RWPE1 (cell line): ENCODE measurements around the gene TENM4.
A peak's percentile ranks its signal among the peaks of the same experiment; 100 is the strongest.

Experiments used
- CTCF ChIA-PET: fragments of 350-600 bp; sonication (Branson Sonifier 250); formaldehyde crosslinking; extraction: SDS; loops from one replicate; lab custom pipeline; 2021; lab: Yijun Ruan, JAX
- POLR2A ChIA-PET: fragments of 400-600 bp; formaldehyde crosslinking; extraction: SDS; loops from one replicate; lab custom pipeline; 2020; ENCODE audit warnings: antibody characterized with exemption; ENCODE audit not compliant: low non-redundant PET; lab: Yijun Ruan, JAX
- DNase-seq: peaks from one replicate; pipeline ENCODE4 v3.0.0; 2012; ENCODE audit warnings: low spot score
- H3K27ac ChIP-seq: fragments of 450-650 bp; 2 replicates; pipeline ENCODE4 v1.5.1; 2017
- CTCF ChIP-seq: fragments of 450-650 bp; conservative IDR thresholded peaks from 2 replicates; pipeline ENCODE4 v1.5.1; 2017; ENCODE audit warnings: low read depth, mild to moderate bottlenecking

The TENM4 gene

GRCh38 chr11:78717041-78717440 is 723.8 kb downstream of the TENM4 start:
- no peak for DNase-seq
- POLR2A ChIA-PET = no interaction called here
- TF ChIP-seq CTCF = no peak
- H3K27ac ChIP-seq = no peak overlapping the region
- CTCF ChIA-PET = interaction anchor here (3.2 kb wide), 1 partner anchor 71 kb away, joined by 48 read pairs; no protein-coding TSS in a partner anchor

GRCh38 chr11:78715639-78716311 is 725.1 kb downstream of the TENM4 start:
- CTCF ChIA-PET = interaction anchor here (0.5 to 3.2 kb wide), 6 partner anchors 53 to 1448 kb away, joined by 3 to 48 read pairs (median 4); no protein-coding TSS in a partner anchor
- peak; percentile 60 for TF ChIP-seq CTCF
- DNase-seq = peak; percentile 88
- POLR2A ChIA-PET = interaction anchor here (1.1 kb wide), 1 partner anchor 70 kb away, joined by 8 read pairs; no protein-coding TSS in a partner anchor
- peak overlapping the region; percentile 17; the same call in 1 of the 2 replicates for H3K27ac ChIP-seq

GRCh38 chr11:78714539-78714938 is 726.3 kb downstream of the TENM4 start:
- CTCF ChIA-PET = interaction anchor here (1.0 to 3.2 kb wide), 3 partner anchors 68 to 246 kb away, joined by 3 to 48 read pairs (median 4); no protein-coding TSS in a partner anchor
- no peak for TF ChIP-seq CTCF
- peak; percentile 5 for DNase-seq
- POLR2A ChIA-PET = no interaction called here
- no peak overlapping the region for H3K27ac ChIP-seq

GRCh38 chr11:78711735-78712134 is 729.1 kb downstream of the TENM4 start:
- H3K27ac ChIP-seq = no peak overlapping the region
- POLR2A ChIA-PET = no interaction called here
- TF ChIP-seq CTCF = no peak
- no peak for DNase-seq
- CTCF ChIA-PET = no interaction called here

- ChIA-PET POLR2A (no interaction called here), CTCF (no interaction called here)
- no peak for TF ChIP-seq CTCF
- H3K27ac ChIP-seq = no peak overlapping the region
- DNase-seq = no peak
Measured at GRCh38 chr11:78710417-78710816, 730.4 kb downstream of the TENM4 start.

- peak; percentile 36 for DNase-seq
- no peak overlapping the region for H3K27ac ChIP-seq
- no peak for TF ChIP-seq CTCF
- CTCF ChIA-PET = no interaction called here
- POLR2A ChIA-PET = no interaction called here
Measured at GRCh38 chr11:78708388-78708787, 732.4 kb downstream of the TENM4 start.
